Epithelial cell of esophagus (primary cell): ENCODE data around the gene CDH12.

Source experiments
- DNase-seq: peaks from one replicate; pipeline ENCODE4 v3.0.0; 2010; ENCODE audit warnings: low read depth
- H3K4me3 ChIP-seq: 2 replicates; pipeline ENCODE4 v1.5.1; 2011; ENCODE audit warnings: mild to moderate bottlenecking, low read length, control low read depth
- CTCF ChIP-seq: IDR thresholded peaks from 2 replicates; pipeline ENCODE4 v1.5.1; 2011; ENCODE audit warnings: low read depth, mild to moderate bottlenecking, low read length, control low read depth, inconsistent platforms; ENCODE audit not compliant: insufficient read depth; ENCODE audit errors: missing control alignments

The CDH12 gene

GRCh38 chr5:22649074-22649473 lies 204.1 kb downstream of the CDH12 start:
- TF ChIP-seq CTCF: no peak
- peak; percentile 79 for DNase-seq
- no peak overlapping the region for H3K4me3 ChIP-seq

GRCh38 chr5:22644859-22645258 lies 208.3 kb downstream of the CDH12 start:
- DNase-seq: no peak
- TF ChIP-seq CTCF: no peak
- no peak overlapping the region for H3K4me3 ChIP-seq

- no peak overlapping the region for H3K4me3 ChIP-seq
- DNase-seq: no peak
- no peak for TF ChIP-seq CTCF
Measured at GRCh38 chr5:22643356-22643755, 209.8 kb downstream of the CDH12 start.

GRCh38 chr5:22631683-22632082 lies 221.5 kb downstream of the CDH12 start:
- no peak for DNase-seq
- no peak for TF ChIP-seq CTCF
- H3K4me3 ChIP-seq: no peak overlapping the region

- no peak overlapping the region for H3K4me3 ChIP-seq
- TF ChIP-seq CTCF: no peak
- no peak for DNase-seq
Measured at GRCh38 chr5:22627029-22627428, 226.1 kb downstream of the CDH12 start.

GRCh38 chr5:22625451-22625850 lies 227.7 kb downstream of the CDH12 start:
- no peak overlapping the region for H3K4me3 ChIP-seq
- no peak for DNase-seq
- TF ChIP-seq CTCF: no peak

- DNase-seq: no peak
- no peak overlapping the region for H3K4me3 ChIP-seq
- no peak for TF ChIP-seq CTCF
Measured at GRCh38 chr5:22621084-22621483, 232.1 kb downstream of the CDH12 start.
